Body of pancreas (tissue), 4 donors: ENCODE measurements around the gene TBRG1.

Experiments used
- POLR2A ChIP-seq, 3 donors: fragments of 450-650 bp; IDR thresholded peaks; one replicate each; pipeline ENCODE4 v1.6.1; 2016; ENCODE audit warnings: antibody characterized with exemption in 3 of 3, mild to moderate bottlenecking in 2 of 3
- TF ChIP-seq, protein P1 (sequence below), 7 experiments: fragments of 450-650 bp in 4 of 7; fragments of 200-600 bp in 3 of 7; sonication (generic) in 3 of 7; IDR thresholded peaks; one replicate each; pipeline ENCODE4 v1.5.1; 2016 to 2019; ENCODE audit warnings: antibody characterized with exemption in 7 of 7

DNA sequence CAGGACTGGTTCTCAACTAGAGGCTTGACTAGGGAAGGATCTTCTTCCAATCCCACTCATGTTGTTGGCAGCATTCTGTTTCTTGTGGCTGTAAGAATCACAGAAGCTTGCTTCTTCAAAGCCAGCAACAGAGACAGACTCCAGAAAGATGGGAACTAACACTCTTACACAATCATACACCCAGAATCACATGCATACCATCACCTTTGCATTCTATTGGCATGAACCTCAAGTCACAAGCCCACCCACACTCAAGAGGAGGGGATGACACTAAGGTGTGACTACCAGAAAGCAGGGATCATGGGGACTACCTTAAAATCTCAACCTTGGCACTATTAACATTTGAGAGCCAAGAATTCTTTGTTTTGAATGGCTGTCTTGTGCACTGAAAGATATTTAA is 25.0 kb upstream of the TBRG1 start:
- TF ChIP-seq, protein P1, sequence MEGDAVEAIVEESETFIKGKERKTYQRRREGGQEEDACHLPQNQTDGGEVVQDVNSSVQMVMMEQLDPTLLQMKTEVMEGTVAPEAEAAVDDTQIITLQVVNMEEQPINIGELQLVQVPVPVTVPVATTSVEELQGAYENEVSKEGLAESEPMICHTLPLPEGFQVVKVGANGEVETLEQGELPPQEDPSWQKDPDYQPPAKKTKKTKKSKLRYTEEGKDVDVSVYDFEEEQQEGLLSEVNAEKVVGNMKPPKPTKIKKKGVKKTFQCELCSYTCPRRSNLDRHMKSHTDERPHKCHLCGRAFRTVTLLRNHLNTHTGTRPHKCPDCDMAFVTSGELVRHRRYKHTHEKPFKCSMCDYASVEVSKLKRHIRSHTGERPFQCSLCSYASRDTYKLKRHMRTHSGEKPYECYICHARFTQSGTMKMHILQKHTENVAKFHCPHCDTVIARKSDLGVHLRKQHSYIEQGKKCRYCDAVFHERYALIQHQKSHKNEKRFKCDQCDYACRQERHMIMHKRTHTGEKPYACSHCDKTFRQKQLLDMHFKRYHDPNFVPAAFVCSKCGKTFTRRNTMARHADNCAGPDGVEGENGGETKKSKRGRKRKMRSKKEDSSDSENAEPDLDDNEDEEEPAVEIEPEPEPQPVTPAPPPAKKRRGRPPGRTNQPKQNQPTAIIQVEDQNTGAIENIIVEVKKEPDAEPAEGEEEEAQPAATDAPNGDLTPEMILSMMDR (IDR thresholded peaks at IDR 0.05): no peak
- no peak for TF ChIP-seq POLR2A (IDR thresholded peaks at IDR 0.05)
